GM13977 (cell line): Measurements from ENCODE around the gene LMAN1L.
A peak's percentile ranks its signal among the peaks of the same experiment; 100 is the strongest.

Source experiments
- DNase-seq: peaks from one replicate; pipeline ENCODE4 v3.0.0; 2012; ENCODE audit warnings: low spot score
- CTCF ChIP-seq: IDR thresholded peaks from 2 replicates; pipeline ENCODE4 v1.5.1; 2012; ENCODE audit warnings: mild to moderate bottlenecking, control low read depth; ENCODE audit not compliant: insufficient read depth; ENCODE audit errors: extremely low read depth, missing control alignments
- in situ Hi-C: fragments of 300-500 bp; cut with MboI; formaldehyde crosslinking; loops from one replicate; pipeline ENCODE4 v1.12.0; 2022; ENCODE audit warnings: low sequenced_read_pairs, low pct_unique_long_range_greater_than_20kb, mixed read lengths, inconsistent platforms; ENCODE audit not compliant: unreplicated experiment

LMAN1L gene

DNA sequence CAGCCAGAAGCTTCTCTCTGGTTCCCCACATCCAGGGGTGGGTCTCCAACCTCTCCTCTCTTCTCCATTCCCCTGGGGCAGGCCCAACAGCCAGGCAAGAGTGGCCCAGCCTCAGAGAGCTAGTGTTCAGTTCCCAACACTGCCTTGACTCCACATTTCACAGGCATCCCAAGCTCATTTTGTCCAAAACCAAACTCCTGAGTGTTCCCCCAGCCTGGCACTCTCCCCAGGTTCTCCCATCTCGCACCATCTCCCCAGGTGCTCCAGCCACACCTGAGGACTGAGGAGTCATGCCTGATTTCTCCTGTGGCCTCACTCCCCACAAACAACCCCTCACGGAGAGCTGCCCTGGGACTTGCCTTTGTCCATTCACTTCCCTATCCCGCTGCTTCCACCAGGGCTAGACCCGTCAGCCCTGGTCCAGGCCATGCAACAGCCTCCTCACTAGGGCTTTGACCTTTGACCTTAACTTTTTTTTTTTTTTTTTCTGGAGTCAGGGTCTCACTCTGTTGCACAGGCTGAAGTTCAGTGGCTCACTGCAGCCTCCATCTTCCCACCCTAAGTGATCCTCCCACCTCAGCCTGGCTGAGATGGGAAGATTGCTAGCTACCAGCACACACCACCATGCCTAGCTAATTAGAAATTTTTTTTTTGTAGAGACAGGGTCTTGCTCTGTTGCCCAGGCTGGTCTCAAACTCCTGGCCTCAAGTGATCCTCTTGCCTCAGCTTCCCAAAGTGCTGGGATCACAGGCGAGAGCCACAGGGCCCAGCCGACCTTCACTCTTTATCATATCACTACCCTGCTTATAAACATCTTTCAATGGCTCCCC lies 34.7 kb upstream of the LMAN1L start:
- no peak for DNase-seq
- in situ Hi-C loops: no loop called here
- TF ChIP-seq CTCF: no peak

GRCh38 chr15:74778599-74778970 lies 34.0 kb upstream of the LMAN1L start:
- no peak for TF ChIP-seq CTCF
- in situ Hi-C loops: no loop called here
- DNase-seq: no peak

- no peak for TF ChIP-seq CTCF
- no peak for DNase-seq
- in situ Hi-C loops: no loop called here
These were observed 33.4 kb upstream of the LMAN1L start for GRCh38 chr15:74779162-74779648.

DNA sequence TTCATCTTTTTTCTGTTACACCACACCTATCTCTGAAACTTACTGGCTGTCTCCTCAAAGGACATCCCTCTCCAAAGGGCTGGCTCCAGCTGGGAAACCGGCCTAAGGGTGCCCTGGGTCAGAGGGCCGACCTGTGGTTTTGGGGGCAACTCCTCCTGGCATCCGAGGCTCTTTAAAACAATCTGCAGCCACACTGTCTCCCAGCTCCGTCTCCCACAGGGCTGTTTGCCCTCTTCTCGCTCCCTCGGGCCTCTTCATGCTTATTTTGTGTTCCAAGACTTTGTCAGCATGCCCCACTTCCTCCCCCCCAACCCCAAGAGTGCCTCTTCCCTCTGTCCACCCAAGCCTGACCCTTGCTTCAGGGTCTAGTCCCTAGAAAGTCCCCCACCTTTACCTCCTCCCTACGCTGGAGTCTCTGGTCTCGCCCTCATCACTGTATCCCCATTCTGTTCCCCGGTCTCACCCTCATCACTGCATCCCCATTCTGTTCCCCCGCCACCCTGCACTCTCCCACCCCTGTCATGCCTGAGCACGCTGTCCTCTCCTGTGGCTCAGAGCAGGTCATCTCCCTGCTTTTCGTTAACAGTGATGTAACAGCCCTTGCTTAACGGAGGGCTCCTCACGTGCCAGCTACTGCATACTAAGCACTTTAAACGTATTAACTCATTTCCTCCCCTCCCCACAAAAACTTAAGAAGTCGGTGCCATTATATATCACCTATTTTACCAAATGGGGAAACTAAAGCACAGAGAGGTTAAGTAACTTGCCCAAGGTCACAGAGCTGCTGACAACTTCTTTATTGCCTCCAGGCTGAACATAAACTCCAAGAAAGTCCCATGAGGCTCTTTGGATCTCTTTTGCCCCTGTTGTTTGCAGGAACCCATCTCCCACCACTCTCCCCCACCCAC lies 31.9 kb upstream of the LMAN1L start:
- in situ Hi-C loops: no loop called here
- TF ChIP-seq CTCF: no peak
- no peak for DNase-seq

DNA sequence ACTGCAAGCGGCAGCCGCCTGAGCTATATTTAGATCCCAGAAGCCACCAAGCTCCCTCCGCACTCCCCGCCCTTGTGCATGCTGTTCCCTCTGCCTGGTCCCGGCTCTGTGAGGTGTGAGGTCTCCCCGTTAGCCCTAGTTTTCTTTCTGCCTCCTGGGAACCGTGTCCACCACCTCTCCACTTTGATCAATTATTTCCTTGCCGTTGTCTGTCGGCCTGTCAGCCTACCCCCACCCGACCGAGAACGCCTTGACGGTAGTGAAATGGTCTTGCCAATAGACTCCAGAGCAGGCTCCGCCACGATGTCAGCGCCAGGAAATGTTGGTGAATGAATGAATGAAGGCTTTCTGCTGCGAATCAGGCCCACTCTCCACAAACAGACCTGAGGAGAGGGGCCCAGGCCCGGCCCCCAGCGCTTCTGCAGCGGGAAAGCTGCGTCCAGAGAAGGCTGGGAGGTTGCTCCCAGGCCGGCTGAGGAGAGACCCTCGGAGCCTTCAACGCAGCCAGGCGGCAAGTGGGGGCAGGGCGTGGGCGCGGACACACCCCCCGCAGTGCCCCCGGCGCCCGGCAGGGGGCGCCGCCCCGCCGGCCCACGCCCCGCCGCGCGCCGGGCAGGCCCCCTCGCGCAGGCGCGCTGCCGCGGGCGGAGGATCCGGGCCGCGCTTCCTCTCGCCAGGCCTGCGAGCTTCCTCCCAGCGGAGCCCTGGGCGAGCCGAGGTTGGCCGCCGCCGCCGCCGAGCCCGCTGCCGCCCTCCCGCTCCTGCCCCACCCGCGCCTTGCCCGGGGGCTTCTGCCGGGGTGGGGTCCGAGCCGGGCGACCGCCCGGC lies 31.0 kb upstream of the LMAN1L start, which contains the start of gene CSK:
Gene CSK (plus strand): TSS at position 650 of the 828 bp plus-strand sequence. CDS start 16,218 bp downstream, outside the sequence.
- peak; percentile 91 for DNase-seq
- in situ Hi-C loops: no loop called here
- TF ChIP-seq CTCF: peak; percentile 71
